Testis (tissue), 2 donors: ENCODE measurements around the gene PTPRG.

Experiments used
- CTCF ChIP-seq, 3 experiments: fragments of 450-650 bp in 2 of 3; fragments of 200-600 bp in 1 of 3; sonication (generic) in 1 of 3; IDR thresholded peaks; one replicate each; pipeline ENCODE4 v1.5.1; 2016 to 2019; ENCODE audit warnings: antibody characterized with exemption in 3 of 3, mild to moderate bottlenecking in 2 of 3, moderate library complexity in 1 of 3
- POLR2A ChIP-seq: fragments of 450-650 bp; IDR thresholded peaks from one replicate; pipeline ENCODE4 v1.6.1; 2017; ENCODE audit warnings: antibody characterized with exemption, mild to moderate bottlenecking, moderate library complexity

GRCh38 chr3:62149539-62149938, 588.2 kb downstream of the PTPRG start:
- no peak for TF ChIP-seq CTCF (IDR thresholded peaks at IDR 0.05)
- no peak for TF ChIP-seq POLR2A
